Brain microvascular endothelial cell (primary cell): ENCODE data around the gene SLIT2.

Experiments used
- DNase-seq: peaks from one replicate; pipeline ENCODE4 v3.0.0-alpha.2; 2020
- H3K27ac ChIP-seq: fragments of 250-450 bp; sonication (Bioruptor Pico); 2 replicates; pipeline ENCODE4 v1.5.1; 2020; ENCODE audit warnings: mild to moderate bottlenecking, moderate library complexity
- H3K27me3 ChIP-seq: fragments of 250-450 bp; sonication (Bioruptor Pico); replicated peaks from 2 replicates; pipeline ENCODE4 v1.5.1; 2020; ENCODE audit warnings: mild to moderate bottlenecking
- H3K36me3 ChIP-seq: fragments of 250-450 bp; sonication (Bioruptor Pico); replicated peaks from 2 replicates; pipeline ENCODE4 v1.5.1; 2020; ENCODE audit warnings: mild to moderate bottlenecking
- H3K4me3 ChIP-seq: 2 replicates; pipeline ENCODE4 v1.5.1; 2011; ENCODE audit warnings: low read depth, mild to moderate bottlenecking, control low read depth, low read length, moderate library complexity
- in situ Hi-C: cut with HindIII; loops from 2 replicates; pipeline ENCODE4 v1.10.0; 2017; ENCODE audit warnings: low sequenced_read_pairs, low pct_ligation_motif_present
- TF ChIP-seq, protein P1 (sequence below): IDR thresholded peaks from 2 replicates; pipeline ENCODE4 v1.5.1; 2011; ENCODE audit warnings: low read depth, mild to moderate bottlenecking, moderate library complexity, low read length, control low read depth, inconsistent platforms; ENCODE audit errors: missing control alignments

The SLIT2 gene

GRCh38 chr4:20253283-20253734, 1.6 kb downstream of the SLIT2 start:
- Histone ChIP-seq H3K27me3 (no peaks in the 10 kb centered on the region), H3K27ac (no peak overlapping the region), H3K4me3 (peak overlapping the region; percentile 73), H3K36me3 (no peaks in the 10 kb centered on the region)
- in situ Hi-C loops: no loop called here
- TF ChIP-seq, protein P1, sequence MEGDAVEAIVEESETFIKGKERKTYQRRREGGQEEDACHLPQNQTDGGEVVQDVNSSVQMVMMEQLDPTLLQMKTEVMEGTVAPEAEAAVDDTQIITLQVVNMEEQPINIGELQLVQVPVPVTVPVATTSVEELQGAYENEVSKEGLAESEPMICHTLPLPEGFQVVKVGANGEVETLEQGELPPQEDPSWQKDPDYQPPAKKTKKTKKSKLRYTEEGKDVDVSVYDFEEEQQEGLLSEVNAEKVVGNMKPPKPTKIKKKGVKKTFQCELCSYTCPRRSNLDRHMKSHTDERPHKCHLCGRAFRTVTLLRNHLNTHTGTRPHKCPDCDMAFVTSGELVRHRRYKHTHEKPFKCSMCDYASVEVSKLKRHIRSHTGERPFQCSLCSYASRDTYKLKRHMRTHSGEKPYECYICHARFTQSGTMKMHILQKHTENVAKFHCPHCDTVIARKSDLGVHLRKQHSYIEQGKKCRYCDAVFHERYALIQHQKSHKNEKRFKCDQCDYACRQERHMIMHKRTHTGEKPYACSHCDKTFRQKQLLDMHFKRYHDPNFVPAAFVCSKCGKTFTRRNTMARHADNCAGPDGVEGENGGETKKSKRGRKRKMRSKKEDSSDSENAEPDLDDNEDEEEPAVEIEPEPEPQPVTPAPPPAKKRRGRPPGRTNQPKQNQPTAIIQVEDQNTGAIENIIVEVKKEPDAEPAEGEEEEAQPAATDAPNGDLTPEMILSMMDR: no peak
- DNase-seq: no peak

DNA sequence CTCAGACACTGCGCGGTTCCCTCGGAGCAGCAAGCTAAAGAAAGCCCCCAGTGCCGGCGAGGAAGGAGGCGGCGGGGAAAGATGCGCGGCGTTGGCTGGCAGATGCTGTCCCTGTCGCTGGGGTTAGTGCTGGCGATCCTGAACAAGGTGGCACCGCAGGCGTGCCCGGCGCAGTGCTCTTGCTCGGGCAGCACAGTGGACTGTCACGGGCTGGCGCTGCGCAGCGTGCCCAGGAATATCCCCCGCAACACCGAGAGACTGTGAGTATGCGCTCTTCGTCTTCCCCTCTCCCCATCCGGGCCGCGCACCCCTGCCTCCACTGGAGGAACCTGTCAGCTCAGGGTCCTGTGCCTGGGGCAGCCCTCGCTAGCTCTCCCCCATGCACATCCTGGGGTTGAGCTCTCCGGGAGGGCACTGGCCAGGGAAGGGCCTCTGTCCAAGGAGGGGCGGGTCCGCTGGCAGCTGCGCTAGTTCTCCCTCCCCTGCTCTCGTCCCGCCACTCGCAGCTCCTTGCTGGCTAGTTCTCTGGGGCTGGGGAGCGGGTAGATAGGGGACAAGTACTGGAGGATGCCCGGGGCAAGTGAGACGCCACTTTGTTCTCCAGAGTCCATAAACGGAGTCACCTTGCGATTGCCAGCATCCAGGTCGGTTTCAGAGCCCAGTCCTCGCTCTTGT, 2.2 kb downstream of the SLIT2 start:
- DNase-seq: no peak
- in situ Hi-C loops: no loop called here
- Histone ChIP-seq H3K36me3 (no peaks in the 10 kb centered on the region), H3K27ac (no peak overlapping the region), H3K4me3 (peak overlapping the region; percentile 73), H3K27me3 (no peaks in the 10 kb centered on the region)
- TF ChIP-seq, protein P1: no peak

DNA sequence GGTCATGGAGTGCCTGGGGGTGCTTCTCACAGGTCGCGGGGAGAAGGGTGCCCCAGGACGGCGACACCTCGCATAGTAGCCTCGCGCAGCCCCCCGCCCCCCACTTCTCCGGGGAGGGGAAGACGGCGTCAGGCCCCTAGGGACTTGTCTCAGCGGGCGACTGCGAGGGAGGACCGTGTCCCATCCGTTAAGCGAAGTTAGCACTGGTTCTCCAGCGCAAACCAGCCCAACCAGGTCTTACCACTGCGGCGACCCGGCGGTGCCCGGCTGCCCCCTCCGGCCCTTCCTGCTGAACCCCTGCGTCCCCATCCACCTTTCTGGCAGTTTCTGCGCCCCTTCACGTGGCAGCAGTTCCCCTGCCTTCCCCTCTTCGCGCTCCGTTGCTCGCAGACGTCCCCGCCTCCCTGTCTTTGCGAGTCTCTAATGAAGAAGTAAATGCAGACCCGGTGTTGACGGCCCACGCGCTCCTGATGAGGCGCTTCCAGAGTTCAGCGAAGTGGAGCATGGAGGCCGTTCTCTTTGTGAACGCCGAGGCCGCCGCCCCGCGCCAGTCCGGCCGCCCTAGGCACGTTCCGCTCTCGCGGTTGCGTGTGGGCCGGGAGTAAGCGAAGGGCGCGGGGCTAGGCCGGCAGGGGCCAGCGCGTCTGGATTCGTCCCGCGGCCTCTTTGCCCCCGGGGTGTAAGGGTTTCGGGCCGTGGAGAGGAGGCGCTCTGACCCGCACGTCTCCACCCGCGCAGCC, 3.0 kb downstream of the SLIT2 start:
- Histone ChIP-seq H3K27ac (peak overlapping the region; percentile 4), H3K4me3 (peak overlapping the region; percentile 73), H3K36me3 (no peaks in the 10 kb centered on the region), H3K27me3 (no peaks in the 10 kb centered on the region)
- in situ Hi-C loops: no loop called here
- peak; percentile 20 for DNase-seq
- TF ChIP-seq, protein P1: no peak

DNA sequence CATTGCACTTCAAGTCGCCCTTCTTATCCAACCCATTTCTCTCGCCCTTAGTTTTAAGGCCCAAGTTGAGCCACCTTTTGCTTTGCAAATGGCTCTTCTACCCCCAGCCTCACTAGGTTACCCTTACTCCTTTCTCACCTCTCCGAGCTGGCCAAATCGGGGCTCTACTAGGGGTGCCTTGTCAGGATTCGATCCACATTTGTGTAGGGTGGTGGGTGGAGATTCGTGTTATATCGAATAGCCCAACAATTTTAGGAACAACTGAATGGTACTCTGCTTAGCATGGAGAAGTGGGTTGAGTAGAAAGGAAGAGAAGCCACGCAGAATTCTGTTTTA, 3.5 kb downstream of the SLIT2 start:
- TF ChIP-seq, protein P1: no peak
- in situ Hi-C loops: no loop called here
- Histone ChIP-seq H3K36me3 (no peaks in the 10 kb centered on the region), H3K4me3 (peak overlapping the region; percentile 73), H3K27ac (peak overlapping the region; percentile 4), H3K27me3 (no peaks in the 10 kb centered on the region)
- DNase-seq: no peak

- H3K4me3 ChIP-seq: no peak overlapping the region
- peak overlapping the region; percentile 36 for H3K27ac ChIP-seq
- no peaks in the 10 kb centered on the region for H3K27me3 ChIP-seq
- no peaks in the 10 kb centered on the region for H3K36me3 ChIP-seq
- no peak for DNase-seq
- TF ChIP-seq, protein P1: no peak
- in situ Hi-C loops: no loop called here
Observed at GRCh38 chr4:20255823-20256222, 4.1 kb downstream of the SLIT2 start.
